ENCODE measurements around the gene ZNF407.

Gene ZNF407

GRCh38 chr18:74982946-74983635 lies 385.4 kb downstream of the ZNF407 start:
- FAIRE-seq: no peak

- no peak for FAIRE-seq
Measured at GRCh38 chr18:74989134-74989533, 391.5 kb downstream of the ZNF407 start.

- FAIRE-seq: no peak
Measured at GRCh38 chr18:74990563-74991081, 393.0 kb downstream of the ZNF407 start.

DNA sequence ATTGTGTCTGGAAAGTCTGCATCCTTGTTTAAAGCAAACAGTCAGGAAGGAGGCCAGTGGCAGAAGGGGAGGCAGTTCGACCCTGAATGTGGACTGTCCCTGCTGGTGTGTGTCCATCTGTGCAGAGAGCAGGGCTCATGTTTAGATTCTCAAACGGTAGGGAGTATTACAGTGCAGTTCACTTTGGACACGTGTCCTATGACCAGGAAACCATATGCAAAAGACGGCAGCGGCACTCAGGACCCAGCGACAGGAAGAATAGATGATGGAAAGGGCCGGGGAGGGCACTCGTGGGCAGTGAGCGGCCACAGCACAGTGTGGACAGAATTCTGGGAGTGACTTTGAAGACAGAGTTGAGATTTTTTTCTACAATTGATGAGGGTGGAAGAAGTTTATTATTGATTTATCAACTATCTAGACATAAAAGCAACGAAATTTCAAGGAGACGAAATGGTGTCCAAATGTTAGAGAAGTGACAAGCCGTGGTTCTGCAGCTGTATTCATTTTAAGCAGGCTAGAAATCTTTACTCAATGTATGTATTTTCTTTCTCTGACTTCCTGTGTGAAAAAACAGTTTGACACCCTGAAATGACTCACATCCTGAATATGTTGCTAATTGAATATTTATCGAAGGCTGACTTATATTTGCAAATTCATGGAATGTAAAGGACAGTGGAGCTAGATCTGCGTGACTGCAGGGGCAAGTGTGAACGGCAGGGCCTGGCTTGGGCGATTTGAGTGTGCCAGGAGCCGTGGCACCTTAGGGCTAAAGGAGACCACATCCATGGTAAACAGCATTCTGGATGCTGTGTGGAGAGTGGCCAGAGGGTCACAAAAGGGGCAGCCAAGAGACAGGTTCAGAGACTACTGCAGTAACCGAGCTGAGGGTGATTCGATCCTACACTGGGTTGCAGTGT lies 397.1 kb downstream of the ZNF407 start:
- no peak for FAIRE-seq

DNA sequence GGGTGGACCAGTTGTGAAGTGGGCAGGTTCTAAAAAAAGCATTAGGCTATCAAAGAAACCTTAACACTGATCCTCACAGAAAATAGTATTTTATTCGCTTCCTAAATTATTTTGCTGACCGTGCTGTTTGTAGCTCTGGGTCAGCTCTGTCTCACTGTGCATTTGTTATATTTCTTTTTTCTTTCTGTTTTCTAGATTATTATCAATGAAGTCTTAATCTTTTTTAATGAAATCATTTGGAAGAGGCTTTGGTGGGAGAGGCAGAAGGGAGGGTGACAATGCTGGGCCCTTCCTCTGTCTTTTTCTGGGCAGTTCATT lies 397.7 kb downstream of the ZNF407 start:
- no peak for FAIRE-seq

GRCh38 chr18:74996055-74996454 lies 398.4 kb downstream of the ZNF407 start:
- FAIRE-seq: no peak

DNA sequence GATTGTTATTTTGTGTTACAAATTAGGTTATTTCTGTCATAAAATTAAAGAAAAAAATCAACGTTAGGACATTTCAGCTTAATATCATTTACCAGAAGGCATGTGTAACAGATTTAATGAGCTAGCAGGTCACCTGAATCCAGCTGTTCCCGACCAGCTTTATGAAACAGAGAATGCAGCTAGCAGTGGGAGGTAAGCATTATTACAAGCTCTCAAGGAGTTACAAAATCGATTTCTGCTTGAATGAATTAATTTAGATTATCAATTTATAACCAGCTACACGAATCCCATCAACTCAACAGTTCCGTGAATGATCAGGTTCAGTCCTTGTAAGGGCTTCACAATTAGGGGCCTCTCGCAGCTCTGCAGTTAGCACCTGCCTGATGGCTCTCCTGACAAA lies 399.3 kb downstream of the ZNF407 start:
- no peak for FAIRE-seq

- FAIRE-seq: no peak
Measured at GRCh38 chr18:75000920-75001319, 403.2 kb downstream of the ZNF407 start.

- FAIRE-seq: no peak
Measured at GRCh38 chr18:75003039-75003438, 405.4 kb downstream of the ZNF407 start.

DNA sequence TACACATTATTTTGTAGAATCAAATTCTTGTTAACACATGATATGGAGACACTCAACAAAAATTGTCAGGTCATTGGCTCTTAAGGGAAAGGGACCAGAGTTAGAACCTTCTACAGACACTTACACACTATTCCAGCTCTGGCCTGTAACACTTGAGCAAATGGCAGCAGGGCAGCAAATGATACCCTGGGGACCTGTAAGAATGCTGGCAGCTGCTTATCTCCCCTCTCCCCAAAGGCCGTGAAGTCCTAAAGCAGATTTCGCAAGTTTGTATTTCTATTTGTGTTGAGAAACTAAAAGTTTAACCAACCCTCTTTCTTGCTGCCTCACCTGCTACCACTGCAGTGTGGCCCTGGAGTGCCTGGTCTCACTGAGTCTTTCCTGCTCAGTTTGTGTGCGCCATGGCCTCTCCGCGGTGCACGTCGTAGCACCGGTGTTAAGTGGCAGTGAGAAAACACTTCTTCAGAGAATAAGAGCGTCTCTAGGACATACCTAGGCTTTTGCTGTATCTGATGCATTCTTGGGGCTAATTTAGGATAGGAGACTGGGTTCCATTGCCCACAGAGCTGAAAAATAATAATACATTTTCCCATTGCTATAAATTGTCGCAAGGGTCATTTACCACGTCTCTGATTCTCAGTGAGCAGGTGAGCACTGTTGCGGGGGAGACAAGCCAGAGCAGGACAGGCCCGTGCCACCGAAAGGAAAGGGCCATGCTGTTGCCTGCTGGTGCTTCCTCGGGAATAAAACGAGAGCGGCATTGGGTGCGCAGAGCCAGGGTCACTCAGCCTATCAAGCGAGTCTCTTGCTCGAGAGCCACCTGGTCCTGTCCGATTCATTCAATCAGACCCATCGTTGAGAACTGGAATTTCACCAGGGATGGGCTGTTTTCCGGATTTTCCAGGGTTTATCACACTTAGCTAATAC lies 406.4 kb downstream of the ZNF407 start:
- FAIRE-seq: no peak

DNA sequence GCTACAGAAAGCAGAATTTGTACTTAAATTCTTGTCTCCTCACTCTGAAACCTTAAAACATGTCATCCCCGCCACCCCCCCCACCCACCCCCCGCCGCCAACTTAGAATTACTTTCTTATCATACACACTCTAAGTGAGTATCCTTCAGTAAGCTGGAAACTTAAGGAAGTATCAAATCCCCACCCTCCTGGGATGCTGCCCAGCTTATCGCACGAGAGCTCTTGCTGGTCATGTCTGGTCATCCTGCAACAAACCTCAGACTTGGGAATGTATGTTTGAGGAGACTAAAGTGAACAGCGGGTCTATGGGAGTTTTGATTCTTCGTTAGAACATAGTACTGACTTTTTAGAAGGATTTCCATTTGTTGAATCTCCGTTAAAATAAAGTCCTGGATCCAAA lies 408.0 kb downstream of the ZNF407 start:
- no peak for FAIRE-seq

DNA sequence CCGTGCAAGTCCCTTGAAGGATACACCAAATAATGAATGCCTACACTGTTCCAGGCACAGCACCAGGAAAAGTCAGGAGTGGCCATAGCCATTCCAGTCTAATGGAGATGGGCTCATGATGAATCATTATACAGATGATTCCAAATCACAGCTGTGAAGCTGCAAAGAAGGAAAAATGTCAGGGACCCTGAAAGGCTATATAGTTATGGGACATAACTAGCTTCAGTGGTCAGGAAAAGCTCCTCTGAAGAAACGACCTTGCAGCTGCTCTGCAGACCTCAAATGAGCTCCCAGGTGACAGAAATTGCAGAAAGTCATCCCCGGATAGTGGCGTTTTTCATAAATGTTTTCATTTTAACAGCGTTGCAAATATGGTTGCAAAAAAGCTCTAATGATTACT lies 410.5 kb downstream of the ZNF407 start:
- no peak for FAIRE-seq

- FAIRE-seq: no peak
Measured at GRCh38 chr18:75009296-75009695, 411.6 kb downstream of the ZNF407 start.

DNA sequence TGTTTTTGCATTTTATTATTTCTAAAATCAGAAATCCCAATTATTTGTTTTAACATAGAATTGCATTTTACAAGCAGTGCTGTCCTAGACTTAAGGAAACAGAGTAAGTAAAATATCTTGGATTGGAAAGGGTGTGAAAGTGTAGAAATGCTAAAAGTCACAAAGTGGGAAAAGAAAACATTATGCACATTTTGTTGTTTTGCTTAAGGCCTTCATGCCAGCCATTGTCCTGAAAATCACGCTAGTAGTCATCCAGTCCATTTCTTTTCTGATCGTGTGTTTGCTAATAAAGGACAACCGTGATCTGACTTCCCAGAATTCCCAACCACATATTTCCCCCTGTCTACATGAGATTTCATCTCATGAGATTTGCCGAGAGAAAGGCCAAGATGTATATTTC lies 412.2 kb downstream of the ZNF407 start:
- FAIRE-seq: no peak

- no peak for FAIRE-seq
Measured at GRCh38 chr18:75010278-75010677, 412.6 kb downstream of the ZNF407 start.

DNA sequence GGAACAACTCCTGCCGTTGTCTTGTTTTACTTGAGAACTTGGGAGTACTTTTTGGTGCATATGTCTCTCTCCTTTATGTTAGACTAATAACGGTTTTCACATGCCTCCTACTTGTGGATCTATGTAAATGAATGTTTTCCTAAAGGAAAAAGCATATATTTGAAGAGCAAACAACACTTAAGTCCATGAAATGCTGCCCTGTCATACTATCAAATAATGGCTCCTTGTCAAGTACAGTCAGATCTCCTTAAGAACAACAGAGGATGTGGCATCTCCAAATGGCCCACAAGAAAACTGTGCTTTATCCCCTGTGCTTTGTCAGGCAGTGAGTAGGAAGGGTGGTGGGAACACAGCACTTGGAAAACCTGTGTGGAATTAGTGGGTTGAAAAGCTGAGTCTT lies 413.0 kb downstream of the ZNF407 start:
- no peak for FAIRE-seq

- no peak for FAIRE-seq
Measured at GRCh38 chr18:75016025-75016717, 418.5 kb downstream of the ZNF407 start.

DNA sequence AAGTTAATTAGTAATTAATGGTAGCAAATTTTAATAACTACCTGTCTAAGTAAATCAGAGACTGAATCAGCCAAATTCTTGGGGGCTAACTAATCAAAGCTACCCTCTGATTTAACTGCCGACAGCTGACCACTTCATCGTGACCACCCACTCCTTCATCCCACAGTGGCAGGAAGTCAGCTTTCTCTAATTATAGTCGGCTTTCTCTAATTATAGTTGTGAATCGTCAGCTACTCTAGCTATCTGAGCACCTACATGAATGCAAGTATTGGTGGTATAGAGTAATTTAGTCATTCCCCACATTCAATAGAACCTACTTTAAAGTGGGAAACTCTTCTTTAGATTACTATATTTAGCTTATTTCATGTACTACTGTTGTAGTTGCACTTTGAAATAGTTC lies 425.8 kb downstream of the ZNF407 start:
- FAIRE-seq: no peak

DNA sequence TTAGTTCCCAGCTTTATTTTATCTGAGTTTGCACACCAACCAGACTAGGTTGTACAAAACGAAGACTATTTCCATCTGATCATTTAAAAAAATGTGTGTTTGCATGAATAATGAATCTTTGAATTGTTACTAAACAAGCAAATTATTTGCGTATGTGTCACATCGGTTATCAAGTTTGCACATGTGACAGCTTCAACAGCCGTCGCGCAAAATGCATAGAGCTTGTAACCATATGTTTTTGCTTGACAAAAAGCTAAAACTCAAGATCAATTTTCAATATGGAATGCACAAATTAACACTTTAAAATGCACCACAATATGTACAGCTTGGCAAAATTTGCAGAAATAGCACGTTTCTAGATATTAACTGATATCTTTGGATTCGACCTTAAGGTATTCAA lies 427.2 kb downstream of the ZNF407 start:
- no peak for FAIRE-seq

DNA sequence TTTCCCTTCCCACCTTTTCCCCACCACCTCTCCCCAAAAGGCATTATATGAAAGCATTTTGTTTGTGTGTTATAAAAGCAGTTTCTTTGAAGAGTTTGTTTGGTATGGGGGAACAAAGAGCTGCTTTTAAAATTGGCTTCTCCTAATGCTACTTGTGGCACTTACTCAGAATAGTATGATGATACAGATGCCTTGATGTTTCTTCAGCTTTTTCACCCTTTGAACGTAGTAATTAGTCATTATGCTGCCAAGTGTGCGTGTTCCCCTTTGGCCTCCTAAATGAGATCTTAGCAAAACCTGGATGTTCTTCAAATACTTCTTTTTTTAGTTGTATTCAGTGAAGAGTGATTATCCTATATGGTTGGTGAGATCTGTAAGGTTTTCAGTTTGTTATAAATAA lies 427.9 kb downstream of the ZNF407 start:
- FAIRE-seq: no peak

DNA sequence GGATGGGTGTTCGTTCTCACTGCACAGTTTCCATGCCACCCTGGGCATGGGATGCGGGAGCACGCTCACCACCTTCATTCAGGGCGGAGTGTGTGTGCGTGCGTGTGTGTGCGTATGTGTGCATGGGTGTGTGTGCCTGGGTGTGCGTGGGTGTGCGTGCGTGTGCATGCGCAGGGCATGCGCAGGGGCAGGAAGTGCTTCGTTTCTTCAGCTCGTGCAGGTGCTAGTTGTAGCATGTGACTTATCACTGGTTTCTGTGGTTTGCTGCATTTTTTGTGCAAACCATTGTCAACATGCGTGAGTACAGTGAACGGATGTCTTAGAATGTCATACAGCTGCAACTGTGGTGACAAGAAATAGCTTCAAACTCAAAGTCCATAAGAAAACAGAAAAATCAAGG lies 431.8 kb downstream of the ZNF407 start:
- FAIRE-seq: no peak

DNA sequence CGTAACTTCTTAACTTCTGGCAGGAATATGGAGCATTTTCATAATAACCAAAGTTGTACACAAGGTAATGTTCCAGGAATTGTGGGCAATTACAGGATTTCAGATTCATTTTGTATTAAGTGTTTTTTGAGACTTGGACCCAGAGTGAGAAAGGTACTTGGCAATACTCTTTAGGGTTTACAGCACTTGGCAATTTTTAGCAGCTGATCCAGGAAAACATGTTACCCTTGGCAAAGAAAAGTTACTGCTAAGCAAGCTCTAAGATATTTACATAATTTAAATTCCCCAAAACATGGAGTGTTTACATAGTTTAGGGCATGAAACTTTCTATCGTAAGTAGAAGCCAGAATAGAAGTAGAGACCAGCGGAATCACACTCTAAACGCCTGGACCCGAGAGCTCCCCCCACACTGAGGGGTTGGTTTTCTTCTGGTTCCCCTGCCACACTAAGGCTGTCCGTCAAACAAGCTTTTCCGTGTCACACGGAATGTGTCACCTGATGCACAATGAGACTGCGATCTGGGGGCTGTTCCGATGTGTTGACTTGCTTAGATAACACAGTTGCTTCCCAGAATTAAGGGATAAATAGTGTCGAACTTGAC lies 434.1 kb downstream of the ZNF407 start:
- no peak for FAIRE-seq
